Spleen (tissue), 11 donors: ENCODE results near the gene HIGD2A. TPM values are rescaled to one million over a fixed set of nuclear protein-coding genes. Genes with fewer than 3 reads are reported as not detected.
A peak's percentile ranks its signal among the peaks of the same experiment; 100 is the strongest.

Source experiments
- DNase-seq: peaks from one replicate; pipeline ENCODE4 v3.0.0-alpha.2; 2020
- H3K27ac ChIP-seq, 8 donors: fragments of 200-600 bp; sonication (generic) in 7 of 8; 1 replicate in 4 of 8; 2 replicates in 4 of 8; pipeline versions ENCODE4 v1.5.0 to v1.8.0; 2016 to 2021; ENCODE audit warnings: inconsistent platforms in 4 of 8, mild to moderate bottlenecking in 4 of 8, moderate library complexity in 1 of 8
- H3K27me3 ChIP-seq, 7 donors: fragments of 200-600 bp; sonication (generic) in 6 of 7; replicated peaks in 1 of 7; 1 replicate in 4 of 7; 2 replicates in 3 of 7; pipeline versions ENCODE4 v1.5.0 to v1.8.0; 2016 to 2021; ENCODE audit warnings: inconsistent platforms in 3 of 7, mild to moderate bottlenecking in 1 of 7
- H3K36me3 ChIP-seq, 6 donors: fragments of 200-600 bp; sonication (generic) in 5 of 6; 1 replicate in 4 of 6; 2 replicates in 2 of 6; pipeline versions ENCODE4 v1.5.0 to v1.8.0; 2016 to 2021; ENCODE audit warnings: inconsistent platforms in 2 of 6
- H3K4me1 ChIP-seq, 6 donors: fragments of 200-600 bp; sonication (generic) in 5 of 6; 1 replicate in 3 of 6; 2 replicates in 3 of 6; pipeline versions ENCODE4 v1.5.0 to v1.8.0; 2016 to 2021; ENCODE audit warnings: inconsistent platforms in 3 of 6
- H3K4me3 ChIP-seq, 8 donors: fragments of 200-600 bp; sonication (generic) in 7 of 8; 1 replicate in 4 of 8; 2 replicates in 4 of 8; pipeline versions ENCODE4 v1.5.0 to v1.8.0; 2016 to 2021; ENCODE audit warnings: inconsistent platforms in 4 of 8, mild to moderate bottlenecking in 4 of 8, moderate library complexity in 2 of 8
- H3K9me3 ChIP-seq, 8 donors: fragments of 200-600 bp; sonication (generic) in 7 of 8; 1 replicate in 4 of 8; 2 replicates in 4 of 8; pipeline versions ENCODE4 v1.5.0 to v1.8.0; 2016 to 2021; ENCODE audit warnings: inconsistent platforms in 4 of 8
- POLR2A ChIP-seq, 3 donors: fragments of 450-650 bp; IDR thresholded peaks; one replicate each; pipeline ENCODE4 v1.5.1; 2017; ENCODE audit warnings: antibody characterized with exemption in 3 of 3, mild to moderate bottlenecking in 1 of 3
- POLR2AphosphoS5 ChIP-seq, 3 donors: sonication (generic); formaldehyde crosslinking; IDR thresholded peaks; one replicate each; pipeline ENCODE4 v1.5.1; 2017; ENCODE audit warnings: antibody characterized with exemption in 3 of 3
- WGBS, 5 donors: extraction: QIAGEN DNeasy Blood & Tissue Kit in 3 of 5; methylation state at CpG; one replicate each; pipeline versions ENCODE4 v1.1.5 to v1.1.7; 2013 to 2018; 5-methylcytosine and 5-hydroxymethylcytosine counted together
- intact Hi-C: fragments of 100-400 bp; cut with DNase I; formaldehyde crosslinking; loops from one replicate; pipeline ENCODE4 v1.15.0; 2023; ENCODE audit warnings: low total_unique reads
- polyA plus RNA-seq, 3 donors: library from polyadenylated mRNA; stranded (reverse); fragments of 200-250 nt; gene quantifications; one replicate each; pipeline ENCODE4 v1.2.1, GENCODE V29; 2013
- total RNA-seq, 7 donors: library from RNA; depleted of rRNA in 3 of 7; stranded (reverse); fragments of >200 nt in 3 of 7; fragmentation: NEBNext Ultra II Directional in 4 of 7; extraction: Animal tissue kit (Norgen Biotek cat#: 25700) in 4 of 7; gene quantifications; one replicate each; pipeline versions ENCODE4 v1.1.0 to v1.2.1, GENCODE V29; 2016 to 2021
- TF ChIP-seq, protein P1 (sequence below), 11 experiments: fragments of 200-600 bp in 7 of 11; fragments of 450-650 bp in 4 of 11; sonication (generic) in 4 of 11; IDR thresholded peaks in 8 of 11; conservative IDR thresholded peaks in 3 of 11; 1 replicate in 7 of 11; 2 replicates in 4 of 11; pipeline versions ENCODE4 v1.4.0 to v1.8.0; 2016 to 2021; ENCODE audit warnings: antibody characterized with exemption in 11 of 11, inconsistent platforms in 4 of 11, mild to moderate bottlenecking in 1 of 11
- donor health status: healthy with polysubstance abuse.
- donor health status: DM: no; HTN: no; CAD: no; lungs with moderate emphysema.
- donor health status: DM: no; HTN: no; CAD: no.
- donor health status: Bipolar disorder and iron deficiency.
- donor health status: healthy.
- donor health status: DM: no; HTN: no; CAD: no.
- donor health status: DM: yes; HTN: yes; CAD: no.

HIGD2A gene
- total and polyA plus RNA-seq, 10 donors: 89.3 to 276 (median 169) TPM

DNA sequence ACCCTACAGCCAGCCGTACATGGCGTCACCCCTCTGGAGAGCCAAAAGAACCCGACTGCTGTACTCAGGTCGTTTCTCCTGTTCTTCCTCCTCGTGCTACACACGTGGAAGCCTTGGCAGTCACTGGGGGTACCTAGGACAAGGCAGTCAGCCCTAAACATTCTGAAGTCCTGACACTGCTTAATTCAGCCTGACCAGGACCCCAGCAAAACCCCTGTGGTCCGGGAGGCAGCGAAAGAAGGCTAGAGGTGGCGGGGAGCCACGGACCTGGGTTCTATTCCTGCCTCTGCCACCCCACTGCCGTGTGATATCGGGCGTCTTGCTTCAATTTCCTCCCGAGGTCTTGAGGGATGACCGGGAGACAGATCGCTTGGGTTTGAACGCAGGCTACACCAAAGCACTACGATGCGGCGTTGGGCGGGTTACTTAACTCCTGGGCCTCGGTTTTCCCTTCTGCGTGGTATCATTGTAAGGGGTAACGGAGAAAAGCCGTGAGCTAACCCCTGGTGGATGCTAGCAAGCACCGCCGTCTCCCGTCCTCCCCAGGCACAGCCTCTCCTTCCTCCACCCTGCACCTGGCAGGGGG lies 23.7 kb upstream of the HIGD2A start:
- no peak for DNase-seq
- intact Hi-C loops: no loop called here

GRCh38 chr5:176365351-176366231 lies 23.0 kb upstream of the HIGD2A start, which contains the start of gene ARL10:
ARL10 (plus strand) TSS chr5:176365487; CDS start chr5:176365564, 77 bp downstream.
- Histone ChIP-seq H3K9me3 (no peaks in the 10 kb centered on the region), H3K27me3 (peaks cover 0 to 18% (median 0%) of the 10 kb centered on the region in 7 donors), H3K36me3 (peaks cover 0 to 27% (median 0%) of the 10 kb centered on the region in 6 donors), H3K4me1 (peaks cover 10 to 47% (median 32%) of the 10 kb centered on the region in 6 donors), H3K27ac (peak within 1 kb of the TSS; percentile 42 to 77 (median 62)), H3K4me3 (peak within 1 kb of the TSS; percentile 65 to 96 (median 80))
- WGBS, 5 donors: 0 to 2% (median 1%) methylated on average over 32 to 108 of the region's 108 CpGs
- intact Hi-C loops: no loop called here
- TF ChIP-seq POLR2A (IDR thresholded peaks at IDR 0.05) (no peak), POLR2AphosphoS5 (IDR thresholded peaks at IDR 0.05) (peak in 2 of 3 donors; percentile 64 to 67)
- peak; percentile 89 for DNase-seq

More for the DNA sequence above, 23.7 kb upstream of the HIGD2A start:
- Histone ChIP-seq H3K4me3 (peak overlapping the region; percentile 65 to 96 (median 80)), H3K27ac (peak overlapping the region; percentile 42 to 77 (median 62)), H3K4me1 (peaks cover 18 to 55% (median 39%) of the 10 kb centered on the region in 6 donors), H3K9me3 (no peaks in the 10 kb centered on the region), H3K36me3 (peaks cover 0 to 20% (median 0%) of the 10 kb centered on the region in 6 donors), H3K27me3 (peaks cover 0 to 18% (median 0%) of the 10 kb centered on the region in 7 donors)
- 23 to 31% (median 26%) methylated on average over 21 to 28 of the region's 28 CpGs for WGBS, 5 donors
- TF ChIP-seq POLR2A (IDR thresholded peaks at IDR 0.05) (no peak), POLR2AphosphoS5 (IDR thresholded peaks at IDR 0.05) (peak in 1 of 3 donors; percentile 68)

DNA sequence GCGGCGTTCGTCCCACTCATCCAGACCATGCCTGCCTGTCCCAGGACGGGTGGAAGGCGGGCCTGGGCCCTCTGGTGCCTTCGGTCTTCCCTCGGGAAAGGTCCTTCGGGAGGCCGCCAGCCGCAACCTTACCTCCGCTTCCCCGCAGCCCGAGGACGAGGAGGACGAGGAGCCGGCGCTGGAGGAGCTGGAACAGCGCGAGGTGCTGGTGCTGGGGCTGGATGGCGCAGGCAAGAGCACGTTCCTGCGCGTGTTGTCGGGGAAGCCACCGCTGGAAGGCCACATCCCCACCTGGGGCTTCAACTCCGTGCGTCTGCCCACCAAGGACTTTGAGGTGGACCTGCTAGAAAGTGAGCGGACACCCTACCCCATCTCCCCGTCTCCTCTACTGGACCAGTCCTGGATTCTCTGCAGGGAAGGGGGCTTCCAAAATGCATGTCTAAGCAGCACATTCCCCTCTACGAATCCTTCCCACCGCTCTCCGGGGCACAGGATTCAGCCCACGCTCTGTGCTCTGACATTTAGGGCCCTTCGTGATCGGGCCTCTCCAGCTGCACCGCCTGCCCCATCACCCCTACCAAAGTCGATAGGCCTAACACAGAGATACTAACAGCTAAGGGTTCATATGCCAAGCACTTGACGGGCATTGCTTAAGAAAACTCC lies 22.2 kb upstream of the HIGD2A start:
- H3K36me3 ChIP-seq: peaks cover 0 to 33% (median 0%) of the 10 kb centered on the region in 6 donors
- peaks cover 0 to 18% (median 0%) of the 10 kb centered on the region in 7 donors for H3K27me3 ChIP-seq
- H3K4me1 ChIP-seq: peaks cover 10 to 41% (median 26%) of the 10 kb centered on the region in 6 donors
- H3K27ac ChIP-seq: peak overlapping the region in 3 of 8 donors; percentile 64 to 77 (median 76)
- WGBS, 5 donors: 69 to 75% (median 74%) methylated on average over 38 of the region's 38 CpGs
- intact Hi-C loops: no loop called here
- DNase-seq: peak; percentile 81
- no peaks in the 10 kb centered on the region for H3K9me3 ChIP-seq
- TF ChIP-seq, protein P1, sequence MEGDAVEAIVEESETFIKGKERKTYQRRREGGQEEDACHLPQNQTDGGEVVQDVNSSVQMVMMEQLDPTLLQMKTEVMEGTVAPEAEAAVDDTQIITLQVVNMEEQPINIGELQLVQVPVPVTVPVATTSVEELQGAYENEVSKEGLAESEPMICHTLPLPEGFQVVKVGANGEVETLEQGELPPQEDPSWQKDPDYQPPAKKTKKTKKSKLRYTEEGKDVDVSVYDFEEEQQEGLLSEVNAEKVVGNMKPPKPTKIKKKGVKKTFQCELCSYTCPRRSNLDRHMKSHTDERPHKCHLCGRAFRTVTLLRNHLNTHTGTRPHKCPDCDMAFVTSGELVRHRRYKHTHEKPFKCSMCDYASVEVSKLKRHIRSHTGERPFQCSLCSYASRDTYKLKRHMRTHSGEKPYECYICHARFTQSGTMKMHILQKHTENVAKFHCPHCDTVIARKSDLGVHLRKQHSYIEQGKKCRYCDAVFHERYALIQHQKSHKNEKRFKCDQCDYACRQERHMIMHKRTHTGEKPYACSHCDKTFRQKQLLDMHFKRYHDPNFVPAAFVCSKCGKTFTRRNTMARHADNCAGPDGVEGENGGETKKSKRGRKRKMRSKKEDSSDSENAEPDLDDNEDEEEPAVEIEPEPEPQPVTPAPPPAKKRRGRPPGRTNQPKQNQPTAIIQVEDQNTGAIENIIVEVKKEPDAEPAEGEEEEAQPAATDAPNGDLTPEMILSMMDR (IDR thresholded peaks at IDR 0.05 in 8 of 11, conservative IDR thresholded peaks at IDR 0.05 in 3 of 11): no peak
- no peak for TF ChIP-seq POLR2AphosphoS5 (IDR thresholded peaks at IDR 0.05)
- no peak for TF ChIP-seq POLR2A (IDR thresholded peaks at IDR 0.05)
- peak overlapping the region; percentile 65 to 96 (median 80) for H3K4me3 ChIP-seq

GRCh38 chr5:176368726-176369125 lies 19.8 kb upstream of the HIGD2A start:
- Histone ChIP-seq H3K4me3 (no peak overlapping the region), H3K27ac (no peak overlapping the region), H3K27me3 (peaks cover 0 to 18% (median 0%) of the 10 kb centered on the region in 7 donors), H3K36me3 (peaks cover 0 to 42% (median 0%) of the 10 kb centered on the region in 6 donors), H3K4me1 (peaks cover 2 to 40% (median 19%) of the 10 kb centered on the region in 6 donors), H3K9me3 (no peaks in the 10 kb centered on the region)
- intact Hi-C loops: no loop called here
- 93 to 98% (median 94%) methylated on average over 8 to 13 of the region's 13 CpGs for WGBS, 5 donors
- no peak for TF ChIP-seq POLR2A (IDR thresholded peaks at IDR 0.05)
- TF ChIP-seq, protein P1 (IDR thresholded peaks at IDR 0.05 in 8 of 11, conservative IDR thresholded peaks at IDR 0.05 in 3 of 11): no peak
- no peak for TF ChIP-seq POLR2AphosphoS5 (IDR thresholded peaks at IDR 0.05)
- no peak for DNase-seq
